ENCODE results near the gene TSHZ2.
"Not testable (repeated sequence)": the region's sequence is repeated elsewhere in the genome, so short reads cannot be mapped to it uniquely, and the experiment has no call there.

Gene TSHZ2

GRCh38 chr20:53529658-53530057, 557.5 kb downstream of the TSHZ2 start:
- DNase-seq: no peak

DNA sequence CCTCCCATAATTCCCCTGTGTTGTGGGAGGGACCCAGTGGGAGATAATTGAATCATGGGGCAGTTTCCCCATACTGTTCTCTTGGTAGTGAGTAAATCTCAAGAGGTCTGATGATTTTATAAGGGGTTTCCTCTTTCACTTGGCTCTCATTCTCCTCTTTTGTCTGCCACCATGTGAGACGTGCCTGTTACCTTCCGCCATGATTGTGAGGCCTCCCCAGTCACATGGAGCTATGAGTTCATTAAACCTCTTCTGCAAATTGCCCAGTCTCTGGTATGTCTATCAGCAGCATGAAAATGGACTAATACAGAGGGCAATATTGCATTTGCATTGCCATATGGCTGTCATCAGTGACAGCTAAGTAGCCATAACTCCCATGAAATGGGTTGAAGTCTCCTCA, 558.3 kb downstream of the TSHZ2 start:
- DNase-seq: no peak

DNA sequence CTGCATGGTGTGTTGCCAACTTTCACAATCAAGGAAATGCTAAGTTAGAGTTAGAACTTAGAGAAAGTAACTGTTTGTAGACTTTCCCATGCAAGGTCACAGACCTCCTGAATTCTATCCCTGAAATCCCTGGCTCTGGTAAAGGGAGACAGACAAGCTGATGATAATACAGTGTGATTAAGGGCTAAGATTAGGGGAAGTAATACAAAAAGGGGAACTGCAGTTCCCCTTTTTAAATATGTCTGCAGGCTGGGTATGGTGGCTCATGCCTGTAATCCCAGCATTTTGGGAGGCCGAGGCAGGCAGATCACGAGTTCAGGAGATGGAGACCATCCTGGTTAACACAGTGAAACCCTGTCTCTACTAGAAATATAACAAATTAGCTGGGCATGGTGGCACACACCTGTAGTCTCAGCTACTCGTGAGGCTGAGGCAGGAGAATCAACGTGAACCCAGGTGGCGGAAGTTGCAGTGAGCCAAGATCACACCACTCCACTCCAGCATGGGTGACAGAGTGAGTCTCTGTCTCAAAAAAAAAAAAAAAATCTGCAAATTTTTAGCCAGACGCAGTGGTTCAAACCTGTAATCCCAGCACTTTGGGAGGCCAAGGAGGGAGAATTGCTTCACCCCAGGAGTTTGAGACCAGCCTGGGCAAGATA, 560.6 kb downstream of the TSHZ2 start:
- not testable (repeated sequence) for DNase-seq

- no peak for DNase-seq
Observed at GRCh38 chr20:53533500-53533899, 561.3 kb downstream of the TSHZ2 start.

DNA sequence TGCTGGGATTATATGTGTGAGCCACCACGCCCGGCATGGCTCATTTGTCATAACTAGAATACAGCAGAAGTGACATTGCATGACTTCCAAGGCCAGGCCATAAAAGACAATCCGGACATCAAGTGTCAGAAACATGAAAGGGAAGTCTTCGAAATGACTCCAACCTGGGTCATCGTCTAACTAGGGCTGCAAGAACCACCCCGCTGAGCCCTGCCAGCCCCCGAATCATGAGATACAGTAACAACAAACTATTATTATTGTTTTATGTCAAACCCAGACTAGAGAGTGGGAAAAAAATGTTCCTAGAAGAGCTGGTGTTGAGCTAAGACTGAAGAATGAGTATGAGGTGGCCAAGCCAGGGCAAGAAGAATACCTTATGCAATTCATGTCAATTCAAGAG, 561.9 kb downstream of the TSHZ2 start:
- DNase-seq: no peak

DNA sequence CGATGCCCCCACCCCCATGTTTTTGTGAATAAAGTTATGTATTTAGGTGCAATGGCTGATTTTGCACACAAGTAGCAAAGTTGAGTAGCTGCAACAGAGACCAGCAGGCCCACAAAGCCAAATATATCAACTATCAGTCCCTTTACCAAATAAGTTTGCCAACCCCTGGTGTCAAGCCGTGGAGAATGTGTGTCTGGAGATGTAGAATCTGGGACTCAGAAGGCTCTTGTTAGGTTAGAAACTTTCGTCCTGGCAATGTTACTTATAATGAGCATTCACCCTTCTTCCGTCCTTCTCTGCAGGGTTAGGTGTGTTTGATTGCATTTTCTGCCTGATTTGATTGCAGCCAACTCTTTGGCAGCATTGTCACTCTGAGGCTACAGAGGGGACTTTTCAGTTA, 563.7 kb downstream of the TSHZ2 start:
- DNase-seq: no peak

- DNase-seq: not testable (repeated sequence)
Observed at GRCh38 chr20:53536382-53536781, 564.2 kb downstream of the TSHZ2 start.

- no peak for DNase-seq
Observed at GRCh38 chr20:53539516-53539915, 567.4 kb downstream of the TSHZ2 start.
